BJ (cell line): ENCODE data around the gene KLHDC8B. TPM values are rescaled to one million over a fixed set of nuclear protein-coding genes. Genes with fewer than 3 reads are reported as not detected.

ENCODE experiments used
- CTCF ChIA-PET: fragments of 350-600 bp; formaldehyde crosslinking; extraction: SDS; loops from one replicate; lab custom pipeline; 2021; ENCODE audit warnings: antibody characterized with exemption, inconsistent platforms; lab: Yijun Ruan, JAX
- POLR2A ChIA-PET: fragments of 300-600 bp; sonication (Branson Sonifier 250); formaldehyde crosslinking; extraction: SDS; loops from one replicate; lab custom pipeline; 2021; ENCODE audit warnings: antibody characterized with exemption; lab: Charles Lee
- DNase-seq: peaks from one replicate; pipeline ENCODE4 v3.0.0-alpha.2; 2011; ENCODE audit warnings: low read depth
- H3K27me3 ChIP-seq: 2 replicates; pipeline ENCODE4 v1.6.0; 2011; ENCODE audit warnings: low read length; ENCODE audit not compliant: control insufficient read depth, insufficient read depth
- H3K36me3 ChIP-seq: 2 replicates; pipeline ENCODE4 v1.5.1; 2011; ENCODE audit warnings: low read length; ENCODE audit not compliant: control insufficient read depth, insufficient read depth
- H3K4me3 ChIP-seq: 2 replicates; pipeline ENCODE4 v1.5.1; 2011; ENCODE audit warnings: low read depth, mild to moderate bottlenecking, control low read depth, low read length
- polyA plus RNA-seq: library from polyadenylated mRNA; depleted of rRNA; stranded (reverse); fragments of >200 nt; gene quantifications from 2 replicates; pipeline ENCODE4 v1.2.3, GENCODE V29; 2011
- TF ChIP-seq, protein P1 (sequence below): IDR thresholded peaks from 2 replicates; pipeline ENCODE4 v1.5.1; 2011; ENCODE audit warnings: low read depth, mild to moderate bottlenecking, control low read depth, inconsistent platforms, low read length, moderate library complexity; ENCODE audit not compliant: insufficient read depth

Gene KLHDC8B
- polyA plus RNA-seq, 1 experiment, result 47.8 TPM

DNA sequence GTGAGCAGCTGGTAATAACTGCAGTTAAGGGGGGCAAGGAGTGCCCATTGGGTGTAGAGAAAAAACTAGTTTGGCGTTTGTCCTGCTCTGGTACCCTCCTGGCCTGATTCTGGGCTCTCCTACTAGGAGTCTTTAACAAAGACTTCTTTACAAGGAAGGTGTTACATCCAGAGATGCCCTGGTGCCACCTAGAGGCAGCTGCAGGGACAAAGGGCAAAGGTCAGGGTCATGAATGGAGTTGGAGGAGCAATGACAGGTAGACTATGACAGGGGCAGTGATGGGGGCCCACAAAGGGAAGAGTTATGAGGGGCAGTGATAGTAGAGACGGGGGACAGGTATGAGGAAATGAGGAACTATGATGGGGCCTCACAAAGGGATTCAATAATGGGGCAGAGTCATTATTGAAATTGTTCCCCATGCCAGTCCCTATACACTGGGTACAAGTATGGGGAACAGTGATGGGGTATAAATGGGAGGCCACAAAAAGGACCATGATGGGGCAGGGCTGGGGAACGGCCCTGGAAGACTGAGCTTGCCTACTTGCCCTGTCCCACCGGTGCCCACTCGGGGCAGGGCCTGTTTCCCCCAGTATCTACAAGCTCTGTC is 13.2 kb upstream of the KLHDC8B start:
- DNase-seq, result no peak
- TF ChIP-seq, protein P1, sequence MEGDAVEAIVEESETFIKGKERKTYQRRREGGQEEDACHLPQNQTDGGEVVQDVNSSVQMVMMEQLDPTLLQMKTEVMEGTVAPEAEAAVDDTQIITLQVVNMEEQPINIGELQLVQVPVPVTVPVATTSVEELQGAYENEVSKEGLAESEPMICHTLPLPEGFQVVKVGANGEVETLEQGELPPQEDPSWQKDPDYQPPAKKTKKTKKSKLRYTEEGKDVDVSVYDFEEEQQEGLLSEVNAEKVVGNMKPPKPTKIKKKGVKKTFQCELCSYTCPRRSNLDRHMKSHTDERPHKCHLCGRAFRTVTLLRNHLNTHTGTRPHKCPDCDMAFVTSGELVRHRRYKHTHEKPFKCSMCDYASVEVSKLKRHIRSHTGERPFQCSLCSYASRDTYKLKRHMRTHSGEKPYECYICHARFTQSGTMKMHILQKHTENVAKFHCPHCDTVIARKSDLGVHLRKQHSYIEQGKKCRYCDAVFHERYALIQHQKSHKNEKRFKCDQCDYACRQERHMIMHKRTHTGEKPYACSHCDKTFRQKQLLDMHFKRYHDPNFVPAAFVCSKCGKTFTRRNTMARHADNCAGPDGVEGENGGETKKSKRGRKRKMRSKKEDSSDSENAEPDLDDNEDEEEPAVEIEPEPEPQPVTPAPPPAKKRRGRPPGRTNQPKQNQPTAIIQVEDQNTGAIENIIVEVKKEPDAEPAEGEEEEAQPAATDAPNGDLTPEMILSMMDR, result peak; percentile 30; the same call in 1 of the 2 replicates
- Histone ChIP-seq H3K4me3 (no peak overlapping the region), H3K27me3 (no peaks in the 10 kb centered on the region), H3K36me3 (peaks cover 7% of the 10 kb centered on the region)
- ChIA-PET CTCF (interaction anchor here (3.5 kb wide), 1 partner anchor 12 kb away, joined by 18 read pairs; the partner anchor contains the start of gene KLHDC8B), POLR2A (no interaction called here)

DNA sequence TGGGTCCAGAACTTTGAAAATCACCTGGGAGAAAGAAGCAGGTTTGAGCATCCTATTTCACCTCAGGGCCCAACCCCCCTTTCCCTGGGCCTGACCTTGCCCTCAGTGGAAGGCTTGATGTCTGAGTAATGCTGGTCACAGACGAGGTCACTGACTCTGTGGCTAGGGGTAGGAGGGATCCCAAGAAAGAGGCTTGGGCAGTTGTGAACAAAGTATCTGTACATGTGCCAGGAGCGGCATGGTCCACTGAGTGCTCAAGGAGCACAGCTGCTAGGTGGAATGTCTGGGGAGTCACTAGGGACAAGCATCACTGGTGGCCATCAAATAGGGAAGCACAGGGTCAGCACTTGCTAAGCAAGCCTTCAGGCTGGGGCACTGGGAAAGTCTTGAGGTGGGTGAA is 12.6 kb upstream of the KLHDC8B start:
- ChIA-PET CTCF (interaction anchor here (1.1 to 3.5 kb wide), 2 partner anchors 12 to 35 kb away, joined by 3 to 18 read pairs; partner anchors contain the start of gene KLHDC8B), POLR2A (no interaction called here)
- no peak for DNase-seq
- TF ChIP-seq, protein P1, result no peak
- Histone ChIP-seq H3K36me3 (peaks cover 13% of the 10 kb centered on the region), H3K27me3 (no peaks in the 10 kb centered on the region), H3K4me3 (no peak overlapping the region)

DNA sequence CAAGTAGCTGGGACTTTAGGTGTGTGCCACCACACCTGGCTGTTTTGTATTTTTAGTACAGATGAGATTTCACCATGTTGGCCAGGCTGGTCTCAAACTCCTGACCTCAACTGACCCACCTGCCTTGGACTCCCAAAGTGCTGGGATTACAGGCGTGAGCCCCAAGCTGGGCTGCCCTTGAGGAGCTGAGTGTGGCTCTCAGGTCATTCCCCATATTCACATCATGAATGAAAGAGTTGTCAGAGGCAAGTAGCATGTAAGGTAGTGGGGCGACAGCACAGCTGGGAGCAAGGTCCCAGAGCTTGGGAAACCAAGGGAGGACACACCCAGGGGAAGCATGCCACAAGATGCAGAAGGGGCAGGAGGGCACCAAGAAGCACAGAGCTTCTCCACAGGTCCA is 10.2 kb upstream of the KLHDC8B start:
- no peak overlapping the region for H3K4me3 ChIP-seq
- ChIA-PET POLR2A (no interaction called here), CTCF (interaction anchor here (3.1 kb wide), 1 partner anchor 10 kb away, joined by 14 read pairs; the partner anchor contains the start of gene KLHDC8B)
- TF ChIP-seq, protein P1, result no peak
- no peaks in the 10 kb centered on the region for H3K27me3 ChIP-seq
- H3K36me3 ChIP-seq, result peaks cover 17% of the 10 kb centered on the region
- DNase-seq, result no peak

GRCh38 chr3:49161808-49162530 is 9.4 kb upstream of the KLHDC8B start:
- no peaks in the 10 kb centered on the region for H3K27me3 ChIP-seq
- CTCF ChIA-PET, result interaction anchor here (3.1 kb wide), 1 partner anchor 9 kb away, joined by 14 read pairs; the partner anchor contains the start of gene KLHDC8B
- TF ChIP-seq, protein P1, result no peak
- H3K4me3 ChIP-seq, result no peak overlapping the region
- H3K36me3 ChIP-seq, result peaks cover 17% of the 10 kb centered on the region
- POLR2A ChIA-PET, result no interaction called here
- DNase-seq, result no peak

DNA sequence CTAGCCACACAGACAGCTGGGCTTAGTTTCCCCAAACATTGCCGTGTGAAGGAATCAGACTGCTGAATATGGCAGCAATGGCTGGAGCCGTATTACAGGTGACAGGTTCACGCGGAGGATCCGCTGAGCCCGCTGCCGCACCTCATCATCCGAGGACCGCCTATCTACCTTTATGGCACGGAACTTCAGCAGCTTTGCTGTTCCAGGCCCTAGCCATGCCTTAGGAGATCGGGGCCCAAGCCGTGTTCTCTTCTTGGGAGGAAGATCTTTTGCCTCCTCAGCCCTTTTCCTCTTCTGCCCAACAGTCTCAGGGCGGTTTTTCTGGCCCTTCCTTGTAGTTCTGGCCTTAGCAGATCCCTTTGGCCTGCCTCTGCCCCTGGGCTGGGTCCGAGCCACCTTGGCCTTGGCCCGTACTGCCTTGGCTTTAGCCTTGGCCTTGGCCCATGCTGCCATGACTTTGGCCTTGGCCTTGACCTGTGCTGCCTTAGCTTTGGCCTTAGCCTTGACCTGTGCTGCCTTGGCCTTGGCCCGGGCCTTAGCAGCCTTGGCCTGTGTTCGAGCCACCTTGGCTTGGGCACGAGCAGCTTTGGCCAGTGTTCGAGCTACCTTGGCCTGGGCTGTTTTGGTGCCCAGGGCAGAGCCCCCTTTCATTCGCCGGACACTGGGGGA is 8.5 kb upstream of the KLHDC8B start:
- POLR2A ChIA-PET, result no interaction called here
- CTCF ChIA-PET, result interaction anchor here (3.1 kb wide), 1 partner anchor 8 kb away, joined by 14 read pairs; the partner anchor contains the start of gene KLHDC8B
- no peak overlapping the region for H3K4me3 ChIP-seq
- no peak for DNase-seq
- H3K36me3 ChIP-seq, result peaks cover 17% of the 10 kb centered on the region
- TF ChIP-seq, protein P1, result no peak
- no peaks in the 10 kb centered on the region for H3K27me3 ChIP-seq
